Activated CD4-positive, alpha-beta memory T cell treated with anti-CD3 and anti-CD28 coated beads, Interleukin-2, amount 10 ng/mL, durations not matched to agents 7 days and 5 days (primary cell): ENCODE measurements around the gene EBF3. TPM values are rescaled to one million over a fixed set of nuclear protein-coding genes. Genes with fewer than 3 reads are reported as not detected.

Experiments
- CTCF ChIA-PET: fragments of 350-600 bp; sonication (Branson Sonifier 250); formaldehyde crosslinking; loops from one replicate; lab custom pipeline; 2021; ENCODE audit warnings: antibody characterized with exemption, inconsistent platforms; lab: Charles Lee
- POLR2A ChIA-PET: fragments of 350-600 bp; sonication (Branson Sonifier 250); formaldehyde crosslinking; loops from one replicate; lab custom pipeline; 2021; ENCODE audit warnings: antibody characterized with exemption; lab: Charles Lee
- DNase-seq: peaks from one replicate; pipeline ENCODE4 v3.0.0-alpha.2; 2020
- H3K27ac Mint-ChIP-seq: one replicate; pipeline ENCODE4 v1.8.0; 2021; ENCODE audit warnings: mild to moderate bottlenecking, mixed read lengths
- H3K27me3 Mint-ChIP-seq: one replicate; pipeline ENCODE4 v1.8.0; 2021; ENCODE audit warnings: mixed read lengths
- H3K36me3 Mint-ChIP-seq: one replicate; pipeline ENCODE4 v1.8.0; 2021; ENCODE audit warnings: low read depth, mixed read lengths
- H3K4me1 Mint-ChIP-seq: one replicate; pipeline ENCODE4 v1.8.0; 2021; ENCODE audit warnings: mixed read lengths
- H3K4me3 Mint-ChIP-seq: one replicate; pipeline ENCODE4 v1.8.0; 2021; ENCODE audit warnings: mild to moderate bottlenecking, mixed read lengths
- H3K9me3 Mint-ChIP-seq: one replicate; pipeline ENCODE4 v1.8.0; 2021; ENCODE audit warnings: mixed read lengths
- total RNA-seq, 2 experiments: library from RNA; stranded (reverse); gene quantifications; one replicate each; pipeline ENCODE4 v1.2.3, GENCODE V29; 2021

EBF3 gene
- total RNA-seq, 2 experiments from 2014 or later, result not detected

DNA sequence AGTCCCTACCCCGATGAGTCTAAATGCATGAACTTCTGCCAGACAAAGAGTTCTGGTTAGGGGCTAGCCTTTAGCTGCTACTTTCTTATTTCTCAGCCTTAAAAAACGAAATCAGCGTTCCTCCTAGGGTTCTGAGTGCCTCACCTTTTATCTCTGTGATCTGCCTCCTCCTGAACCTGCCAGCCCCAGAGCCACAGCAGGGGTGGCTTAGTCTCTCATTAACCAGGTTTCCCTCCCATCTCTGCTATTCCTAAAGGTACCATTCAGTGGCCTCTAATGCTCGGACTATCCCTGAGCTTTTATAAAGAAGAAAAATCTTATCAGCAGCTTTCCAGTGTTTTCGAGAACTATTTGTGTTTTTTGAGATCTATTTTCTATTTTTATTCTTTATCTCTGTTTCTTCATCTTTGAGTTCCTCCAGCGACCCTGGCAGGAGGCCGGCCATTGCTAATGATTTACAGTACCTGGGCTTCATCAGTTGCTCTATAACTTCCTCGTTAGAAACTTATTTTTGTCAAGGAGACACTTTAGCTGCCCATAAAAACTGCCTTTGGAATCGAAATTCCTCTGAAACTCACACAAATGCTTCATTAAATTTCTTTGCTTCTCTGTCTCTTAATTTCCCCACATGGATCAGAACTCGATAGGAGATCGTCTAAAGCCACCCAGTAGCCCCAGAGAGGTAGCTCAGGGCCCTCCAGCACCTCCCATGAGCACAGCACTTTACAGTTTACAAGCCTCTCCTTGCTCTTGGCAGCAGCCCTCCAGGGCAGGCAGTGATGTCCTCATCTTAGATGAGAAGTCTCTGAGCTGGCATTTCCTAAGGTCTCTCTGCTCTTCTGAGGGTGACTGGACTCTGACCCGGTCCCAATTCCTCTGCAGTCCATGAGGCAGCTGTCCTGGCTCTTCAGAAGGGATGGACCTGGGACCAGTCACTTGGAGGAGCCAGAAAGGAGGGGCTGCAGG, 149.1 kb downstream of the EBF3 start:
- Mint-ChIP-seq H3K27ac (no peak overlapping the region), H3K27me3 (no peaks in the 10 kb centered on the region), H3K9me3 (peaks cover 11% of the 10 kb centered on the region), H3K36me3 (no peaks in the 10 kb centered on the region), H3K4me3 (no peak overlapping the region), H3K4me1 (no peaks in the 10 kb centered on the region)
- ChIA-PET CTCF (no interaction called here), POLR2A (no interaction called here)
- no peak for DNase-seq

DNA sequence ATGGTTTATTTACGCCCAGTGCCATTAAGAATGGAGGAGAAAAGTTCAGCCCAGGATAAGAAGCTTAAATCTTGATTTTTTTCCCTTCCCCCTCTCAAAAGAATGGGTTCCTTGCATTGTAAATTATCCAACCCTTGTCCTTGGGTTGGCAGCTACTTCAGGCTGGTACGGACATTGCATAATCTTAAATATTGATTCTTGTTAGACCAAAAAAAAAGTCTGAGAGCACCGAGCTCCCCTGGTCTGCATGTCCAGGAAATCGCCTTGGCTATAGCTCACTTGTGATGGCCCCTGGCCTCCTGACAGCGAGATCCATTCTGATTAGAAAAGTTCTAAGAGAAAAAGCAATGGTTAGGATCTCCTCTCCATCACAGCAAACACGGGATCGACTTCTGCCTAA, 151.7 kb downstream of the EBF3 start:
- no peak overlapping the region for H3K4me3 Mint-ChIP-seq
- ChIA-PET POLR2A (no interaction called here), CTCF (no interaction called here)
- no peak overlapping the region for H3K27ac Mint-ChIP-seq
- H3K27me3 Mint-ChIP-seq, result no peaks in the 10 kb centered on the region
- no peaks in the 10 kb centered on the region for H3K4me1 Mint-ChIP-seq
- peaks cover 11% of the 10 kb centered on the region for H3K9me3 Mint-ChIP-seq
- H3K36me3 Mint-ChIP-seq, result no peaks in the 10 kb centered on the region
- no peak for DNase-seq

- no peak overlapping the region for H3K27ac Mint-ChIP-seq
- ChIA-PET POLR2A (no interaction called here), CTCF (no interaction called here)
- peaks cover 11% of the 10 kb centered on the region for H3K9me3 Mint-ChIP-seq
- DNase-seq, result no peak
- no peaks in the 10 kb centered on the region for H3K4me1 Mint-ChIP-seq
- H3K36me3 Mint-ChIP-seq, result no peaks in the 10 kb centered on the region
- no peaks in the 10 kb centered on the region for H3K27me3 Mint-ChIP-seq
- no peak overlapping the region for H3K4me3 Mint-ChIP-seq
These were observed 152.9 kb downstream of the EBF3 start for GRCh38 chr10:129811208-129811607.

GRCh38 chr10:129809841-129810240, 154.2 kb downstream of the EBF3 start:
- no peaks in the 10 kb centered on the region for H3K4me1 Mint-ChIP-seq
- POLR2A ChIA-PET, result no interaction called here
- CTCF ChIA-PET, result interaction anchor here (0.6 kb wide), 1 partner anchor 19 kb away, joined by 3 read pairs; no protein-coding TSS in a partner anchor
- DNase-seq, result no peak
- no peak overlapping the region for H3K4me3 Mint-ChIP-seq
- peaks cover 13% of the 10 kb centered on the region for H3K9me3 Mint-ChIP-seq
- no peaks in the 10 kb centered on the region for H3K27me3 Mint-ChIP-seq
- no peak overlapping the region for H3K27ac Mint-ChIP-seq
- H3K36me3 Mint-ChIP-seq, result no peaks in the 10 kb centered on the region

DNA sequence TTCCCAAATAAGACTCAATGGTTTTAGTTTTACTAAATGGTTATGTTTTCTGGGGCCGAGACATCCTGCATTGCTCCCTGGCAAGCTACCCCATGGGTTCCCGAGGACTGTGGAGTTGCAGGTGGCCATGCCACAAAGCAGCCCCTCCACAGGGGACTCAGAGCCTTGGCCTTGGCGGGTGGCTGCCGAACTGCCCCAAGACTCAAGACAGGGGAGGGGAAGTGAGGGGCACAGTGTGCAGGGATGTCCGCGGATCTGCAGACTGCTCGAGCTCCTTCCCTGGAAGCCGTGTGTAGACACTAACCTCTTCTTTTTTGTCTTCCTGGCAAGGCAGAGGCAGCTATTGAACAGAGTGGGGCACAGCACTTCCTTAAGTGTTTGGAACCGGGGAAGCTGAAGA, 154.6 kb downstream of the EBF3 start:
- ChIA-PET POLR2A (no interaction called here), CTCF (interaction anchor here (0.6 kb wide), 1 partner anchor 19 kb away, joined by 3 read pairs; no protein-coding TSS in a partner anchor)
- Mint-ChIP-seq H3K36me3 (no peaks in the 10 kb centered on the region), H3K4me1 (no peaks in the 10 kb centered on the region), H3K27ac (no peak overlapping the region), H3K9me3 (peaks cover 13% of the 10 kb centered on the region), H3K4me3 (no peak overlapping the region), H3K27me3 (no peaks in the 10 kb centered on the region)
- DNase-seq, result no peak

GRCh38 chr10:129808092-129808983, 155.7 kb downstream of the EBF3 start:
- CTCF ChIA-PET, result no interaction called here
- POLR2A ChIA-PET, result no interaction called here
- H3K9me3 Mint-ChIP-seq, result peaks cover 22% of the 10 kb centered on the region
- H3K36me3 Mint-ChIP-seq, result peaks cover 4% of the 10 kb centered on the region
- no peaks in the 10 kb centered on the region for H3K4me1 Mint-ChIP-seq
- H3K27me3 Mint-ChIP-seq, result no peaks in the 10 kb centered on the region
- no peak for DNase-seq
- no peak overlapping the region for H3K4me3 Mint-ChIP-seq
- no peak overlapping the region for H3K27ac Mint-ChIP-seq

DNA sequence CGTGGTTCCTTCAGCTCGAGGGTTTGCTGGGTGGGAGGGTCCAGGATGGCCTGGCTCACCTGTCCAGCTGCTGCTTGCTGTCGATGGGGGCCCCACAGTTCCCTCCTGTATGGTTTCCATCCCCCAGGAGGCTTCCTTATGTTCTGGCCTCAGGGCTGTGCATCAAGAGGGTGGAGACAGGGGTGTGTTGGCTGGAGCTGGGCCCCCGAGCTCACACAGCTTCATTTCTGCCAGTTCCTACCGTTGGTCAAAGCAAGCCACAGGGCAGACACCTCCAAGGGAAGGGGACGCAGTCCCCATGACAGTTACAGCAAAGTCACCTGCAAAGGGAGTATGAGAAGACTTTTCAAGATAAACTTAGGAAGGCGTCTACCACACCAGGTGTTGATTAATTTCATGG, 156.9 kb downstream of the EBF3 start:
- Mint-ChIP-seq H3K27me3 (no peaks in the 10 kb centered on the region), H3K4me1 (no peaks in the 10 kb centered on the region), H3K9me3 (peaks cover 22% of the 10 kb centered on the region), H3K27ac (no peak overlapping the region), H3K4me3 (no peak overlapping the region), H3K36me3 (peaks cover 4% of the 10 kb centered on the region)
- ChIA-PET POLR2A (no interaction called here), CTCF (no interaction called here)
- no peak for DNase-seq

DNA sequence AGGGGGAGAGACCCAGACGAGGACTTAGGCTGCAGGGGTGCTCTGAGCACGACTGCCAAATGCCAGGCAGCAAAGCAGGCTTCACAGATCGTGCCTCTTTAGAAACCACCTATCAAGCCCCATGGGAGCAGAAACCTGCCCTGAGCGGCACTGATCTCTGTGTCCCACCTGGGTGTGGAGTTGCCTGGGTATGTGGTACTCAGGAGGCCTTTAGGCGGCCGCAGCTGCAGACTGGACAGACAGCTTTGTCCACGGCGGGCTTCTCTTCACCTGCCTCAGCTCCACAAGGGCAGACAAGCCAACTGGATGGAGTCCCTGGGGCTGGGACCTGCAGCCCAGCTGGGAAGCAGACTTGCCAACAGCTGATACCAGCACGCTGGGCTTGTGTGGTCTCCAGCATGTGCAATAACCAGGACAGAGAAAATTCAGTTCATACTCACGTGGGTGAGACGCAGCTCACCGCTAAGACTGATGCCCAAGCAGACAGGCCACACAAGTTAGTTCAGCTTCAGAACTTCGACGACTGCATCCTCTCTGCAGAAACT, 163.2 kb downstream of the EBF3 start:
- POLR2A ChIA-PET, result no interaction called here

GRCh38 chr10:129799942-129800341, 164.1 kb downstream of the EBF3 start:
- Mint-ChIP-seq H3K27me3 (no peaks in the 10 kb centered on the region), H3K4me3 (no peak overlapping the region), H3K27ac (no peak overlapping the region), H3K4me1 (no peaks in the 10 kb centered on the region), H3K9me3 (peaks cover 26% of the 10 kb centered on the region), H3K36me3 (peaks cover 4% of the 10 kb centered on the region)
- no peak for DNase-seq
- ChIA-PET CTCF (no interaction called here), POLR2A (no interaction called here)

More for the DNA sequence above, 163.2 kb downstream of the EBF3 start:
- H3K36me3 Mint-ChIP-seq, result peaks cover 4% of the 10 kb centered on the region
- no peaks in the 10 kb centered on the region for H3K27me3 Mint-ChIP-seq
- no peak for DNase-seq
- CTCF ChIA-PET, result no interaction called here
- peaks cover 25% of the 10 kb centered on the region for H3K9me3 Mint-ChIP-seq
- H3K27ac Mint-ChIP-seq, result no peak overlapping the region
- no peak overlapping the region for H3K4me3 Mint-ChIP-seq
- no peaks in the 10 kb centered on the region for H3K4me1 Mint-ChIP-seq

GRCh38 chr10:129796710-129797420, 167.2 kb downstream of the EBF3 start:
- Mint-ChIP-seq H3K4me1 (no peaks in the 10 kb centered on the region), H3K27me3 (no peaks in the 10 kb centered on the region), H3K4me3 (no peak overlapping the region), H3K36me3 (no peaks in the 10 kb centered on the region), H3K27ac (no peak overlapping the region), H3K9me3 (peaks cover 27% of the 10 kb centered on the region)
- ChIA-PET POLR2A (no interaction called here), CTCF (no interaction called here)
- DNase-seq, result no peak

DNA sequence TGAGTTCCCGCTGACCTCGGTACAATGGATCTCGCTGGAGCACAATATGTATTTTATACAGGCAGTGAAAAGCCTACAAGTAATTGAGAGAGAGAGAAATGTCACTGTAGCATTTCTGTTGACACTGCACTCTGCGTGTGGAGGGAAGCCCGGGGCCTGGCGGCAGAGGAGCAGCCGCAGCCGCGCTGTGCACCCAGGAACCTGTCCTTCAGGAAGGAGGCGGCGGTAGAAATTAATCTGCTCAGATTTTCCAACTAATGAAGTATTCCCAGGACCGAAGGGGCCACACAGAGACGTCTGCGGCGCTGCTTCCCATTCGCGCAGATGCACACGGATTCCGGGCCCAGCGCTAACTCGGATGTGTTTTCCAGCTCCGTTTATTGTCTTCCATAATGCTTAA, 170.1 kb downstream of the EBF3 start:
- Mint-ChIP-seq H3K9me3 (peaks cover 39% of the 10 kb centered on the region), H3K4me1 (no peaks in the 10 kb centered on the region), H3K27me3 (no peaks in the 10 kb centered on the region), H3K36me3 (no peaks in the 10 kb centered on the region), H3K27ac (no peak overlapping the region), H3K4me3 (no peak overlapping the region)
- POLR2A ChIA-PET, result no interaction called here
- no peak for DNase-seq
- CTCF ChIA-PET, result no interaction called here

GRCh38 chr10:129793479-129793878, 170.6 kb downstream of the EBF3 start:
- Mint-ChIP-seq H3K27me3 (no peaks in the 10 kb centered on the region), H3K9me3 (peaks cover 36% of the 10 kb centered on the region), H3K27ac (no peak overlapping the region), H3K4me3 (no peak overlapping the region), H3K4me1 (no peaks in the 10 kb centered on the region), H3K36me3 (no peaks in the 10 kb centered on the region)
- no peak for DNase-seq
- ChIA-PET POLR2A (no interaction called here), CTCF (no interaction called here)
